MM.1S (cell line): Measurements from ENCODE around the gene ASCL2.

ENCODE experiments used
- DNase-seq: peaks from one replicate; pipeline ENCODE4 v3.0.0-alpha.2; 2015
- H2AFZ ChIP-seq: fragments of 300-600 bp; sonication (generic); 2 replicates; pipeline ENCODE4 v1.6.0; 2016; ENCODE audit warnings: antibody characterized with exemption, low read length
- H3F3A ChIP-seq: fragments of 300-600 bp; sonication (generic); 2 replicates; pipeline ENCODE4 v1.6.1; 2016; ENCODE audit warnings: mild to moderate bottlenecking, antibody characterized with exemption, low read length, moderate library complexity, mixed read lengths; ENCODE audit not compliant: insufficient read depth
- H3K27ac ChIP-seq: fragments of 300-600 bp; sonication (generic); 2 replicates; pipeline ENCODE4 v1.5.1; 2016; ENCODE audit warnings: mild to moderate bottlenecking, low read length
- H3K27me3 ChIP-seq: fragments of 300-600 bp; sonication (generic); replicated peaks from 2 replicates; pipeline ENCODE4 v1.6.0; 2016; ENCODE audit warnings: low read length; ENCODE audit not compliant: insufficient read depth
- H3K36me3 ChIP-seq: fragments of 300-600 bp; sonication (generic); replicated peaks from 2 replicates; pipeline ENCODE4 v1.6.1; 2016; ENCODE audit warnings: mild to moderate bottlenecking, low read length, mixed read lengths; ENCODE audit not compliant: insufficient read depth
- H3K4me1 ChIP-seq: fragments of 300-600 bp; sonication (generic); 2 replicates; pipeline ENCODE4 v1.6.1; 2016; ENCODE audit warnings: low read length, mixed read lengths
- H3K4me2 ChIP-seq: fragments of 300-600 bp; sonication (generic); 2 replicates; pipeline ENCODE4 v1.6.0; 2016; ENCODE audit warnings: low read depth, low read length
- H3K4me3 ChIP-seq: fragments of 300-600 bp; sonication (generic); 2 replicates; pipeline ENCODE4 v1.5.1; 2016; ENCODE audit warnings: low read length, mixed read lengths
- H3K79me2 ChIP-seq: fragments of 300-600 bp; sonication (generic); 2 replicates; pipeline ENCODE4 v1.6.1; 2016; ENCODE audit warnings: mixed run types, low read length, mixed read lengths
- H3K9ac ChIP-seq: fragments of 300-600 bp; sonication (generic); 2 replicates; pipeline ENCODE4 v1.6.1; 2016; ENCODE audit warnings: low read length, mixed read lengths
- H3K9me2 ChIP-seq: fragments of 300-600 bp; sonication (generic); replicated peaks from 2 replicates; pipeline ENCODE4 v1.6.1; 2016; ENCODE audit warnings: mild to moderate bottlenecking, low read length, mixed read lengths; ENCODE audit not compliant: insufficient read depth
- H3K9me3 ChIP-seq: fragments of 300-600 bp; sonication (generic); replicated peaks from 2 replicates; pipeline ENCODE4 v1.6.1; 2016; ENCODE audit warnings: mild to moderate bottlenecking, low read length, mixed read lengths; ENCODE audit not compliant: insufficient read depth
- H4K20me1 ChIP-seq: fragments of 300-600 bp; sonication (generic); 2 replicates; pipeline ENCODE4 v1.6.1; 2016; ENCODE audit warnings: mild to moderate bottlenecking, low read length, moderate library complexity, mixed read lengths; ENCODE audit not compliant: insufficient read depth
- CTCF ChIP-seq: fragments of 300-600 bp; sonication (generic); IDR thresholded peaks from 2 replicates; pipeline ENCODE4 v1.5.1; 2016; ENCODE audit warnings: antibody characterized with exemption, low read length, mixed read lengths
- EZH2 ChIP-seq: fragments of 300-600 bp; sonication (generic); optimal IDR thresholded peaks from 2 replicates; pipeline ENCODE3; 2017; ENCODE audit warnings: low read depth, mild to moderate bottlenecking, antibody characterized with exemption, low read length, mixed read lengths
- EZH2phosphoT487 ChIP-seq: fragments of 300-600 bp; sonication (generic); IDR thresholded peaks from 2 replicates; pipeline ENCODE4 v1.6.1; 2018; ENCODE audit warnings: antibody characterized with exemption, low read length

ASCL2 gene

GRCh38 chr11:2268729-2269600, 1.4 kb downstream of the ASCL2 start:
- H3K79me2 ChIP-seq: no peaks in the 10 kb centered on the region

GRCh38 chr11:2267851-2268728, 2.3 kb downstream of the ASCL2 start:
- Histone ChIP-seq H3K4me3 (no peak overlapping the region), H3K9ac (no peak overlapping the region), H3K9me2 (no peaks in the 10 kb centered on the region), H3K27me3 (peaks cover 63% of the 10 kb centered on the region), H4K20me1 (no peaks in the 10 kb centered on the region), H3K9me3 (no peaks in the 10 kb centered on the region), H3F3A (peaks cover 5% of the 10 kb centered on the region; the same call in 1 of the 2 replicates), H3K79me2 (no peaks in the 10 kb centered on the region), H2AFZ (no peak overlapping the region), H3K36me3 (no peaks in the 10 kb centered on the region), H3K4me1 (peaks cover 7% of the 10 kb centered on the region; the same call in 1 of the 2 replicates), H3K27ac (no peak overlapping the region), H3K4me2 (no peak overlapping the region)
- no peak for TF ChIP-seq CTCF
- no peak for TF ChIP-seq EZH2phosphoT487
- no peak for TF ChIP-seq EZH2
- no peak for DNase-seq

More at GRCh38 chr11:2268729-2269600, 1.4 kb downstream of the ASCL2 start:
- no peaks in the 10 kb centered on the region for H3K9me3 ChIP-seq
- peaks cover 64% of the 10 kb centered on the region for H3K27me3 ChIP-seq
- no peak overlapping the region for H2AFZ ChIP-seq
- no peaks in the 10 kb centered on the region for H4K20me1 ChIP-seq
- no peak overlapping the region for H3K27ac ChIP-seq
- no peak for TF ChIP-seq CTCF
- H3F3A ChIP-seq: peaks cover 5% of the 10 kb centered on the region; the same call in 1 of the 2 replicates
- DNase-seq: no peak
- H3K9ac ChIP-seq: no peak overlapping the region
- H3K4me2 ChIP-seq: no peak overlapping the region
- H3K4me1 ChIP-seq: peaks cover 7% of the 10 kb centered on the region; the same call in 1 of the 2 replicates
- no peaks in the 10 kb centered on the region for H3K36me3 ChIP-seq
- H3K9me2 ChIP-seq: no peaks in the 10 kb centered on the region
- H3K4me3 ChIP-seq: no peak overlapping the region

GRCh38 chr11:2267306-2267850, 3.0 kb downstream of the ASCL2 start:
- Histone ChIP-seq H3K9me2 (no peaks in the 10 kb centered on the region), H3K4me1 (peaks cover 7% of the 10 kb centered on the region; the same call in 1 of the 2 replicates), H3K79me2 (no peaks in the 10 kb centered on the region), H3K27me3 (peaks cover 62% of the 10 kb centered on the region), H3K36me3 (no peaks in the 10 kb centered on the region), H3K9ac (no peak overlapping the region), H3K27ac (no peak overlapping the region), H3F3A (peaks cover 5% of the 10 kb centered on the region; the same call in 1 of the 2 replicates), H4K20me1 (no peaks in the 10 kb centered on the region), H3K9me3 (no peaks in the 10 kb centered on the region), H3K4me2 (no peak overlapping the region), H2AFZ (no peak overlapping the region), H3K4me3 (no peak overlapping the region)
- DNase-seq: no peak
- TF ChIP-seq EZH2phosphoT487 (no peak), EZH2 (no peak), CTCF (no peak)
